Liver (tissue), 9 donors: Measurements from ENCODE around the gene SP140. TPM values are rescaled to one million over a fixed set of nuclear protein-coding genes. Genes with fewer than 3 reads are reported as not detected.

ENCODE experiments used
- DNase-seq: peaks from one replicate; pipeline ENCODE4 v3.0.0-alpha.2; 2017; ENCODE audit warnings: low spot score
- H3K27ac ChIP-seq, 2 donors: one replicate each; pipeline ENCODE4 v1.7.0; 2013; ENCODE audit warnings: inconsistent platforms in 2 of 2, low read length in 2 of 2, control low read depth in 1 of 2, low read depth in 1 of 2, mild to moderate bottlenecking in 1 of 2
- H3K27me3 ChIP-seq, 4 donors: one replicate each; pipeline versions ENCODE4 v1.6.1 to v1.7.0; 2013; ENCODE audit warnings: low read length in 3 of 4, inconsistent platforms in 1 of 4, mild to moderate bottlenecking in 1 of 4, moderate library complexity in 1 of 4; ENCODE audit not compliant: control insufficient read depth in 4 of 4, insufficient read depth in 4 of 4
- H3K36me3 ChIP-seq, 4 donors: one replicate each; pipeline versions ENCODE4 v1.6.1 to v1.7.0; 2013; ENCODE audit warnings: low read length in 3 of 4, mild to moderate bottlenecking in 3 of 4, low read depth in 1 of 4, moderate library complexity in 1 of 4; ENCODE audit not compliant: control insufficient read depth in 4 of 4, insufficient read depth in 3 of 4
- H3K4me1 ChIP-seq, 4 donors: one replicate each; pipeline versions ENCODE4 v1.6.1 to v1.7.0; 2013; ENCODE audit warnings: low read length in 3 of 4, mild to moderate bottlenecking in 3 of 4, moderate library complexity in 1 of 4; ENCODE audit not compliant: control insufficient read depth in 4 of 4, insufficient read depth in 4 of 4
- H3K4me3 ChIP-seq, 3 donors: one replicate each; pipeline versions ENCODE4 v1.6.1 to v1.7.0; 2013; ENCODE audit warnings: low read length in 3 of 3, control low read depth in 1 of 3, low read depth in 1 of 3, mild to moderate bottlenecking in 1 of 3
- H3K9ac ChIP-seq, 2 donors: one replicate each; pipeline ENCODE4 v1.7.0; 2013; ENCODE audit warnings: low read length in 2 of 2, mild to moderate bottlenecking in 2 of 2, moderate library complexity in 2 of 2, control low read depth in 1 of 2, low read depth in 1 of 2
- H3K9me3 ChIP-seq, 4 donors: one replicate each; pipeline versions ENCODE4 v1.6.1 to v1.7.0; 2013; ENCODE audit warnings: low read length in 3 of 4; ENCODE audit not compliant: control insufficient read depth in 4 of 4
- ATF3 ChIP-seq: IDR thresholded peaks from 2 replicates; pipeline ENCODE4 v1.6.1; 2016; ENCODE audit warnings: antibody characterized with exemption
- CTCF ChIP-seq: fragments of 150-350 bp; IDR thresholded peaks from 2 replicates; pipeline ENCODE4 v1.5.1; 2017; ENCODE audit warnings: improper control_type of control experiment, low read depth, low read length; ENCODE audit not compliant: missing input control
- EGR1 ChIP-seq, 2 donors: IDR thresholded peaks; 2 replicates each; pipeline ENCODE4 v1.6.1; 2016 to 2018; ENCODE audit warnings: antibody characterized with exemption in 2 of 2, low read depth in 2 of 2
- FOXA2 ChIP-seq: IDR thresholded peaks from 2 replicates; pipeline ENCODE4 v1.6.1; 2016; ENCODE audit warnings: antibody characterized with exemption
- HNF4A ChIP-seq, 2 donors: conservative IDR thresholded peaks; 2 replicates each; pipeline ENCODE4 v1.6.1; 2016; ENCODE audit warnings: antibody characterized with exemption in 2 of 2, mild to moderate bottlenecking in 2 of 2
- HNF4G ChIP-seq: IDR thresholded peaks from 2 replicates; pipeline ENCODE4 v1.6.1; 2016; ENCODE audit warnings: antibody characterized with exemption
- JUND ChIP-seq, 2 donors: IDR thresholded peaks; 2 replicates each; pipeline ENCODE4 v1.6.1; 2016; ENCODE audit warnings: antibody characterized with exemption in 2 of 2
- MAX ChIP-seq: IDR thresholded peaks from 2 replicates; pipeline ENCODE4 v1.6.1; 2016; ENCODE audit warnings: antibody characterized with exemption
- NR2F2 ChIP-seq: IDR thresholded peaks from 2 replicates; pipeline ENCODE4 v1.6.1; 2016; ENCODE audit warnings: antibody characterized with exemption
- RAD21 ChIP-seq, 2 donors: IDR thresholded peaks; 2 replicates each; pipeline ENCODE4 v1.6.1; 2016; ENCODE audit warnings: antibody characterized with exemption in 2 of 2, mild to moderate bottlenecking in 2 of 2
- REST ChIP-seq: IDR thresholded peaks from 2 replicates; pipeline ENCODE4 v1.6.1; 2016; ENCODE audit warnings: antibody characterized with exemption, mild to moderate bottlenecking
- TAF1 ChIP-seq: conservative IDR thresholded peaks from 2 replicates; pipeline ENCODE4 v1.6.1; 2016; ENCODE audit warnings: antibody characterized with exemption, mild to moderate bottlenecking
- YY1 ChIP-seq: IDR thresholded peaks from 2 replicates; pipeline ENCODE4 v1.6.1; 2016; ENCODE audit warnings: antibody characterized with exemption, mild to moderate bottlenecking
- ZBTB33 ChIP-seq: IDR thresholded peaks from 2 replicates; pipeline ENCODE4 v1.6.1; 2016; ENCODE audit warnings: antibody characterized with exemption
- WGBS: extraction: QIAGEN DNeasy Blood & Tissue Kit; methylation state at CpG from one replicate; pipeline ENCODE4 v1.1.7; 2013; 5-methylcytosine and 5-hydroxymethylcytosine counted together
- polyA plus RNA-seq, 2 donors: library from polyadenylated mRNA; stranded (reverse) in 1 of 2; unstranded in 1 of 2; fragments of 200-250 nt in 1 of 2; fragments of >200 nt in 1 of 2; fragmentation: Nextera tagmentation in 1 of 2; extraction: Ambion mirVana in 1 of 2; gene quantifications; one replicate each; pipeline versions ENCODE4 v1.2.1 to v1.2.3, GENCODE V29; 2013 to 2015
- total RNA-seq, 2 donors: library from RNA; depleted of rRNA; stranded (reverse); fragments of >200 nt; gene quantifications; one replicate each; pipeline ENCODE4 v1.2.3, GENCODE V29; 2014
- donor health status: healthy.
- donor health status: healthy.
- donor health status: healthy.
- donor health status: healthy.
- donor health status: healthy.

SP140 gene
- total and polyA plus RNA-seq, 4 donors: 0.40 to 1.8 (median 0.77) TPM

GRCh38 chr2:230209422-230210051 lies 16.0 kb upstream of the SP140 start:
- 90% methylated on average over 1 of the region's 1 CpG for WGBS
- no peak overlapping the region for H3K27ac ChIP-seq

More at GRCh38 chr2:230209422-230210051, 16.0 kb upstream of the SP140 start:
- H3K4me1 ChIP-seq: no peaks in the 10 kb centered on the region
- H3K9me3 ChIP-seq: no peaks in the 10 kb centered on the region
- no peaks in the 10 kb centered on the region for H3K27me3 ChIP-seq
- H3K4me3 ChIP-seq: no peak overlapping the region
- TF ChIP-seq REST (no peak), EGR1 (IDR thresholded peaks at IDR 0.05; ENCODE audit: low read depth in 2 of 2) (no peak), ATF3 (no peak), HNF4A (conservative IDR thresholded peaks at IDR 0.05) (no peak), RAD21 (IDR thresholded peaks at IDR 0.05) (no peak), HNF4G (no peak), TAF1 (no peak), NR2F2 (no peak), JUND (IDR thresholded peaks at IDR 0.05) (no peak), MAX (no peak), CTCF (no peak), YY1 (no peak), ZBTB33 (no peak), FOXA2 (no peak)
- no peak overlapping the region for H3K9ac ChIP-seq
- no peak for DNase-seq
- H3K36me3 ChIP-seq: peaks cover 8 to 87% (median 71%) of the 10 kb centered on the region in 4 donors
